GM19238 (cell line): ENCODE results near the gene TLCD3A.
"Not testable (repeated sequence)": the region's sequence is repeated elsewhere in the genome, so short reads cannot be mapped to it uniquely, and the experiment has no call there.

ENCODE experiments used
- DNase-seq: peaks from one replicate; pipeline ENCODE4 v3.0.0; 2011; ENCODE audit warnings: low spot score; ENCODE audit not compliant: insufficient read length

Gene TLCD3A

GRCh38 chr17:732067-732901 is at the start of gene TLCD3A:
TLCD3A (plus strand) TSS chr17:732596; CDS start chr17:732648, 52 bp downstream.
- peak; percentile 79 for DNase-seq

- no peak for DNase-seq
Observed at GRCh38 chr17:683040-683439, 49.4 kb upstream of the TLCD3A start.

GRCh38 chr17:683499-684254 is 48.7 kb upstream of the TLCD3A start:
- no peak for DNase-seq

- DNase-seq = no peak
Observed at GRCh38 chr17:685006-685405, 47.4 kb upstream of the TLCD3A start.

GRCh38 chr17:688100-688989 is 44.1 kb upstream of the TLCD3A start:
- no peak for DNase-seq

GRCh38 chr17:689556-690275 is 42.7 kb upstream of the TLCD3A start:
- DNase-seq = no peak

- DNase-seq = no peak
Observed at GRCh38 chr17:690361-690760, 42.0 kb upstream of the TLCD3A start.

- no peak for DNase-seq
Observed at GRCh38 chr17:691423-691822, 41.0 kb upstream of the TLCD3A start.

GRCh38 chr17:692116-692515 is 40.3 kb upstream of the TLCD3A start:
- no peak for DNase-seq

GRCh38 chr17:693791-694638 is 38.4 kb upstream of the TLCD3A start:
- no peak for DNase-seq

GRCh38 chr17:696369-696768 is 36.0 kb upstream of the TLCD3A start:
- no peak for DNase-seq

GRCh38 chr17:697682-698081 is 34.7 kb upstream of the TLCD3A start:
- no peak for DNase-seq

- not testable (repeated sequence) for DNase-seq
Observed at GRCh38 chr17:698096-698495, 34.3 kb upstream of the TLCD3A start.

GRCh38 chr17:699345-699744 is 33.1 kb upstream of the TLCD3A start:
- DNase-seq = no peak

- DNase-seq = peak; percentile 26
Observed at GRCh38 chr17:700504-701094, 31.8 kb upstream of the TLCD3A start.

GRCh38 chr17:703081-703875 is 29.1 kb upstream of the TLCD3A start:
- no peak for DNase-seq

GRCh38 chr17:704111-704864 is 28.1 kb upstream of the TLCD3A start:
- DNase-seq = no peak

GRCh38 chr17:705011-705410 is 27.4 kb upstream of the TLCD3A start:
- no peak for DNase-seq
